IPS-15b (cell line): ENCODE measurements around the gene HOXD10.

Experiments used
- H3K27me3 ChIP-seq: one replicate; pipeline ENCODE4 v1.6.1; 2013; ENCODE audit warnings: low read length; ENCODE audit not compliant: control insufficient read depth, insufficient read depth
- H3K36me3 ChIP-seq: one replicate; pipeline ENCODE4 v1.6.1; 2013; ENCODE audit warnings: low read length; ENCODE audit not compliant: control insufficient read depth, insufficient read depth
- H3K4me1 ChIP-seq: one replicate; pipeline ENCODE4 v1.6.1; 2013; ENCODE audit warnings: mild to moderate bottlenecking, low read length; ENCODE audit not compliant: control insufficient read depth, insufficient read depth
- H3K4me3 ChIP-seq: one replicate; pipeline ENCODE4 v1.5.1; 2013; ENCODE audit warnings: low read depth, low read length
- H3K9ac ChIP-seq: one replicate; pipeline ENCODE4 v1.6.1; 2013; ENCODE audit warnings: low read depth, mild to moderate bottlenecking, low read length
- H3K9me3 ChIP-seq: one replicate; pipeline ENCODE4 v1.6.1; 2013; ENCODE audit warnings: mild to moderate bottlenecking, low read length; ENCODE audit not compliant: control insufficient read depth, insufficient read depth

The HOXD10 gene

GRCh38 chr2:176100547-176101140, 15.9 kb upstream of the HOXD10 start:
- Histone ChIP-seq H3K27me3 (peaks cover 96% of the 10 kb centered on the region), H3K9ac (no peak overlapping the region), H3K9me3 (no peaks in the 10 kb centered on the region), H3K36me3 (no peaks in the 10 kb centered on the region), H3K4me3 (peak overlapping the region; percentile 27), H3K4me1 (peaks cover 3% of the 10 kb centered on the region)

GRCh38 chr2:176101216-176101830, 15.3 kb upstream of the HOXD10 start:
- Histone ChIP-seq H3K4me1 (peaks cover 2% of the 10 kb centered on the region), H3K36me3 (no peaks in the 10 kb centered on the region), H3K9ac (no peak overlapping the region), H3K9me3 (no peaks in the 10 kb centered on the region), H3K27me3 (peaks cover 96% of the 10 kb centered on the region), H3K4me3 (peak overlapping the region; percentile 27)

DNA sequence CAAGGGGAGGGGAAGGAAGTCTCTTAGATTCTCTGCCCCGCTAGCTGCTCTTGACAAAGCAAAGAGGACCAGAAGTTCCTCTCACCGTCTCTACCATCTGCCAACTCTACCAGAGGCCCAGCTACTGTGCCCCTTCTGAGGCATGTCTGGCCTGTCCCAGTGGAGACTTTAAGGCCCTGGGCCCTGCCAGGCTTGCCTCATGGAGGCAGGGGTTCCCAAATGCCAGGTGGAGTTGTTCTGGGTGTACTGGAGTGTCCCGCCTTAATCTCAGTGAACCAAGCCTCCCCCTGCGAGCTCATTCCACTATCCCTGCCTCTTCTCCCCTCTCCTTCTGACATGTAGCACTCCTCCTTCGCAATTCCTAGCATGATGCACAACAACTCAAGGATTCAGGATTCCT, 14.7 kb upstream of the HOXD10 start:
- Histone ChIP-seq H3K4me1 (no peaks in the 10 kb centered on the region), H3K27me3 (peaks cover 93% of the 10 kb centered on the region), H3K9ac (no peak overlapping the region), H3K4me3 (peak overlapping the region; percentile 30), H3K9me3 (no peaks in the 10 kb centered on the region), H3K36me3 (no peaks in the 10 kb centered on the region)

DNA sequence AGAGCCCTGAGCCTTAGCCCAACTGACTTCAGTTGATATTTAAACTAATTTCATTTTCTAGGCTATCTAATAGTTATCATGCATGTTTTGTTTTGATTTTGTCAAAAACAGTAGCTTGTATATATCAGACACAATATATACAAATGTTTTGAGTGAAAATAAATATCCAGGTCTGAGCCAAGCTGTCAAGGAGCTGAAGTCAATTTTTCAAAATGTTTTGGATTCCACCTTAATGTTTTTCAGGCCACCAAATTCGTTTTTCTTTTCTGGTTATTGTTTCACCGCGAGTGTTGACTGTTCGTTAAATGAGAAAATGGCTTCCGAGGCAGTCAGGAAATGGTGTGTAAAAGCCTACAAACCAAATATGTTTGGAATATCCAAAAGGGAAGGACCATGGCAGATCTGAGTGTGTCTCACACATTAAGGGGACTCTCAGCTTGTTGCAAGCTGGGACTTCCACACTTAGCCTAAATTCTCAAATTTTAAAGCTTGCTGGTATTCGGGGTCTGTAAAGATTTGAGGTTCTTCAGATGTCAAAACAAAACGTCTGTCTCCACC, 14.2 kb upstream of the HOXD10 start:
- H3K36me3 ChIP-seq, result no peaks in the 10 kb centered on the region
- H3K4me3 ChIP-seq, result no peak overlapping the region
- H3K9ac ChIP-seq, result no peak overlapping the region
- H3K27me3 ChIP-seq, result peaks cover 96% of the 10 kb centered on the region
- H3K9me3 ChIP-seq, result no peaks in the 10 kb centered on the region
- H3K4me1 ChIP-seq, result no peaks in the 10 kb centered on the region

GRCh38 chr2:176103194-176103593, 13.4 kb upstream of the HOXD10 start:
- no peaks in the 10 kb centered on the region for H3K9me3 ChIP-seq
- no peaks in the 10 kb centered on the region for H3K36me3 ChIP-seq
- peaks cover 95% of the 10 kb centered on the region for H3K27me3 ChIP-seq
- H3K4me3 ChIP-seq, result no peak overlapping the region
- no peaks in the 10 kb centered on the region for H3K4me1 ChIP-seq
- H3K9ac ChIP-seq, result no peak overlapping the region

GRCh38 chr2:176103742-176104315, 12.7 kb upstream of the HOXD10 start:
- H3K27me3 ChIP-seq, result peaks cover 94% of the 10 kb centered on the region
- H3K9ac ChIP-seq, result no peak overlapping the region
- no peaks in the 10 kb centered on the region for H3K4me1 ChIP-seq
- no peaks in the 10 kb centered on the region for H3K9me3 ChIP-seq
- peak overlapping the region; percentile 30 for H3K4me3 ChIP-seq
- no peaks in the 10 kb centered on the region for H3K36me3 ChIP-seq

DNA sequence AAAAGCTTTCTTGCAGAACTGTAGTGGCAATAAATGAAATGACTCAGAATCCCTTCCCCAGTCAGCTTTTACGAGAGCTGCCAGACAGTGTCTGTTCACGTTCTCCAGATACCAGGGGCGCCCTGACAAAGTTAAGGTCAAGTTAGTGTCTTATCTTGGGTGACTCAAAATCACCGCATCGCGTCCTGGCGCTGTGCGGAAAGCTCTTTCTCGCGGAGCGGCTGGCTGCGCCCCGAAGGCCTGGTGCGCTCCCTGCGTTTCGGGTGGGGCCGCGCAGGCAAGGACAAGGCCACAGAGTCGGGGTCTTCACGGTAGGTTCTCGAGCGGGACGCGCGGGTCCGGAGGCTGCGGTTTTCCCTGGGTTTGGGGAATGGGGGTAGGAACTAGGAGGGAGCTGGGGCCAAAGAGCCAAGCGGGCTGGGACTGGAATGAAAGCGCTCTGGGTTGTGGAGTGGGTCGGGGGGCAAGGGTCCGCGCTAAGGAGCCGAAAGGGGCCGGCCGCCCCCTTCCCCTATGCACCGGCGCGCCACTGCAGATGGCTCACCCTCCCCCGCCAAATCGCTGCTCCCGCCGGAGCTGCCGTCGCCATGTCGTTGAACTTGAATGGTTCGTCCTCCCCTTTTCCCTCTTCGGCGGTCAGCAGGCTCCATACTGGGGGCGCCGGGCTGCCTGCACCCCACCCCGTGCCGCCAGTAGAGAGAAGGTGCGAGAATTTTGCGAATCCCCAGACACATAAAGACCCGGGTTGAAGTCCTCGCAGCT, 12.1 kb upstream of the HOXD10 start:
- peaks cover 94% of the 10 kb centered on the region for H3K27me3 ChIP-seq
- no peaks in the 10 kb centered on the region for H3K9me3 ChIP-seq
- H3K9ac ChIP-seq, result no peak overlapping the region
- no peaks in the 10 kb centered on the region for H3K36me3 ChIP-seq
- peak overlapping the region; percentile 30 for H3K4me3 ChIP-seq
- H3K4me1 ChIP-seq, result no peaks in the 10 kb centered on the region

GRCh38 chr2:176105078-176105729, 11.4 kb upstream of the HOXD10 start:
- no peaks in the 10 kb centered on the region for H3K4me1 ChIP-seq

GRCh38 chr2:176105730-176106580, 10.6 kb upstream of the HOXD10 start:
- Histone ChIP-seq H3K9me3 (no peaks in the 10 kb centered on the region), H3K27me3 (peaks cover 94% of the 10 kb centered on the region), H3K4me1 (no peaks in the 10 kb centered on the region), H3K9ac (no peak overlapping the region), H3K36me3 (no peaks in the 10 kb centered on the region), H3K4me3 (peak overlapping the region; percentile 30)

More at GRCh38 chr2:176105078-176105729, 11.4 kb upstream of the HOXD10 start:
- Histone ChIP-seq H3K9me3 (no peaks in the 10 kb centered on the region), H3K9ac (no peak overlapping the region), H3K27me3 (peaks cover 94% of the 10 kb centered on the region), H3K36me3 (no peaks in the 10 kb centered on the region), H3K4me3 (peak overlapping the region; percentile 30)

- peaks cover 94% of the 10 kb centered on the region for H3K27me3 ChIP-seq
- H3K4me1 ChIP-seq, result peaks cover 2% of the 10 kb centered on the region
- no peaks in the 10 kb centered on the region for H3K36me3 ChIP-seq
- H3K4me3 ChIP-seq, result peak within 1 kb of the TSS; percentile 30
- H3K9ac ChIP-seq, result no peak within 1 kb of the TSS
- H3K9me3 ChIP-seq, result no peaks in the 10 kb centered on the region
These were observed 9.7 kb upstream of the HOXD10 start, which contains the start of gene HOXD11 for GRCh38 chr2:176106581-176107539. TSS of gene HOXD11 (plus strand) at chr2:176107280. CDS start at chr2:176107356, 76 bp downstream.
